Activated T-cell treated with anti-CD3 and anti-CD28 coated beads, Interleukin-2, amount 50 U/mL, for 48 hours (primary cell): ENCODE results near the gene BAG2.

ENCODE experiments used
- DNase-seq, 2 experiments: peaks; one replicate each; pipeline ENCODE4 v3.0.0-alpha.2; 2020

Gene BAG2

DNA sequence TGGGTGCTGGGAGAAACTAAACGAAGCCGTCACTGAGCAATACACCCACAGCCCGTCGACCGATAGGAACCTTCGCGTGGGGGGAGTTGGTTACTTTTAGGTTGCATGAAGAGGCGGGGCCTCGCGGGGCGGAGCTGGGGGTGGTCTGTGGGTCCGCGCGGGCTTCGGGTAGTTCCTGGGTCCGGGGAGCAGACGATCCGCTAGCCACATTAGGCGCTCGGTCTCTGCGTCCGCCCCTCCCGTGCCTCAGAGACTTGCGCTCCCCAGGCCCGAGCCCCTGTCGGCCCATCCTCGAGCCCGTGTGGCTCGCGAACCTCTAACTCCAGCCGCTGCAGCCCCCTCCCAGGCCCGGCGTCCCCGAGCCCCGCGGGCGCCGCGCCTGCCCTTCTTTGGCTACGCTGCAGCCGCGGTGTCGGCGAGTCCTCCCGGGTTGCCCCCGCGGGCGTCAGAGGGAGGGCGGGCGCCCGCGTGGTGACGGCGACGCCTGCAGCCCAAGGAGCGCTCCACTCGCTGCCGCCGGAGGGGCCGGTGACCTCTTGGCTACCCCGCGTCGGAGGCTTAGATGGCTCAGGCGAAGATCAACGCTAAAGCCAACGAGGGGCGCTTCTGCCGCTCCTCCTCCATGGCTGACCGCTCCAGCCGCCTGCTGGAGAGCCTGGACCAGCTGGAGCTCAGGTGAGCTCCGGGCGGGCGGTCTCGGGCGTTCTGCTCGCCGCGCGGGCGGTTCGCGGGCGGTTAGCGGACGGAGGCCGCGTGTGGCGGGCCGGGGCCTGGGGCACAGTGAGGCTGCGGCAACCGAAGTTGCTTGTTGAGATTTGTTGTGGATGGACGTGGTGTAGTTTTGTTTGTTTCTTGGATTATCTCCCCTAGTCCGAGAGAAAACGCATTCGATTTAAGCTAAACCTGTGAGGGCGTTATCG, at the start of gene BAG2:
TSS of gene BAG2 (plus strand) at position 191 of the 920 bp plus-strand sequence. CDS start at position 563, 372 bp downstream.
- peak; percentile 95 to 96 for DNase-seq

DNA sequence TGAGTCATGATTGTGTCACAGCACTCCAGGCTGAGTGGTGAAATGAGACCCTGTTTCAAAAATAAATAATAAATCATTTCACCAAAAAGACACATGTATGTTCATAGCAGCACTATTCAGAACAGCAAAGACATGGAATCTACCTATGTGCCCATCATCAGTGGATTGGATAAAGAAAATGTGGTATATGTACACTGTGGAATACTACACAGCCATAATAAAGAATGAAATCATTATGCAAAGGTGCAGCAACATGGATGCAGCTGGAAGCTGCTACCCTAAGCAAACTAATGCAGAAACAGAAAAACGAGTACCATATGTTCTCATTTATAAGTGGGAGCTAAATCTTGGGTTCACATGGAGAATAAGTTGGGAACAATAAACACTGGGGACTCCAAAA, 49.0 kb upstream of the BAG2 start:
- no peak for DNase-seq

DNA sequence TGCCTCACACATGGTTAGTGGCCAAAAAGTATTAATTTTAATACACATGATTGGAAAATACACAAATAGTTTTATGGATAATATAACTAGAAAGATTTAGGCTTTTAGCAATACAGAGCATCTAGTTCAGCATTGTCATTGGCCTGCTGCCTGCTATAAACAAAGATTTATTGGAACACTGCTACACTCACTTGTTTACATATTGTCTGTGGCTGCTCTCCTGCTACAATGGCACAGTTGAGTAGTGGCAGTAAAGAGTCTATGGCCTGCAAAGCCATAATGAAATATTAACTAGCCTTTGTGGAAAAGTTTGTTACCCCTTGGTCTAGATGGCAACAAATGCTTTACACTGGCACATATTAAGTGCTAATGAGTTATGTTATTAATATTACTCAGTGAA, 44.4 kb upstream of the BAG2 start:
- no peak for DNase-seq

DNA sequence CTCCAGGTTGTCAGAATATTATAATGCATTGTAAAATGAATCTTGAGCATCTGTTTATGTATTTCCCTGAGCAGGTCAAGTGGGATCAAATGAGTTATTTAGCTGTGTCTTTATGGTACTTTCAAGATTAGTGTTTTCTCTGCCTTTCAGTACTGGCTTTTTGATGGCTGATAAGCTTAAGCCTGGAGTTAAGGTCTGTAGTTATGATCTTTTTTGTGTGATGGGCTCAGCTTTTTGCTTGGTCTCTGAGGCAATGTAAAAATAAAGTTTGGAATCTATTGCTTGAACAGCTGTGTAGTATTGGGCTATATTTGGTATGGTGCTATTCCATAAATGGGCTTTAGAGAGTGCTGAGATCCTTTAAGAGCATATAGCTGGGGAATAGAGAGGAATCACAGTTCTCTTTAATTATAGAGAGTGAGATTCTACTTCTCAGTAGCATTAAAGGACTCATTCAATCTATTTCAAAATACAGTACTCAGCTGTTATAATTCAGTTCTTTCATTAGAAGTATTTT, 41.4 kb upstream of the BAG2 start:
- no peak for DNase-seq

DNA sequence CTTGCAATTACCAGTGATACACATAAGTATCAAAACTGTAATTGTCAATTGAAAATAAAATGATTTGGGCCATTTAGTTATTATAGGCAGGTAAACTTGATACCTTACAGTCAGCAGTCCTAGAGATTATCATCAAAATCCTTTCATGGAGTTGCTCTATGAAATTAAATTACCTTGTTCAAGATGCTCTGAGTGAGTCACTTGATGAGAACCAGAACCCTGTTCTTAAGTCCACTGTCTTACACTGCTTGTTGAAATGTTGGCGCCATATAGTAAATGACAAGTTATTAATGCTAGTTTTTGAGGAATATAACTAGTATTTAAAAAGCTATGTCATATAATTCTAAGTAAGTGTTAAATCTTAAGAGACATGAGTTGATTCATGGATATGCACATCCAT, 37.2 kb upstream of the BAG2 start:
- DNase-seq, result no peak

DNA sequence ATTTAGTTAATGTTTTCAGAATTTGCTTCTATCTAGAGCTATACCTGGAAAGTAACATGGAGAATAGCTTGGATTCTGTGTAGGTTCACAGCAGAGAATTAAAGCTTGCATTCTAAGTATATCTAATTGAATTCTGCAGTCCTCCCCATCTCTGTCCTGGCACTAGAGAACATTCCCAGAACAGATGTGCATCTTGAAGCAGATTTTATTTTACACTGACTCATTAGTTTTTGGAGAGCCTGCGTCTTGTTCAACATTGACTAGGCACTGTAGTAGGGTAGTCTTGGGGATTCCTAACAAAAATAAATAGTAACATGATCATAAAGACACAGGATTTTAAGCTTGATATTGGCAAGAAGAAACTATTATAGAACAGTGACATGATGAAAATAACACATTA, 36.2 kb upstream of the BAG2 start:
- no peak for DNase-seq

DNA sequence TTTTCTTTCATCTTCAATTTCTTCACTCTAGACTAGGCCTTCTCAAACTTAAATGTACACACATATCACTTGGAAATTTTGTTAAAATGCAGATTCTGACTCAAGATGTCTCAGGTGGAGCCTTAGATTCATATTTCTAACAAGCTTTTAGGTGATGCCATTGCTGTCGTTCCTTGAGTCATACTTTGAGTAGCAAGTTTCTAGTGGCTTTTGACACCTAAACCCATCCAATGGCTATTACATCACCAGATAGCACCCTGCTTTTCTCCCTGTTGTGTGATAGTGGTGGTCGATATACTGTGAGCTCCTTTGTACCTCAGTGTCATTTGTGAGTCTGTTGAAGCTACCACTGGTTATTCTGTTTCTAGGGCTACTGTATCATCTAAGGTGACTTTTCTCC, 34.8 kb upstream of the BAG2 start:
- DNase-seq, result no peak

DNA sequence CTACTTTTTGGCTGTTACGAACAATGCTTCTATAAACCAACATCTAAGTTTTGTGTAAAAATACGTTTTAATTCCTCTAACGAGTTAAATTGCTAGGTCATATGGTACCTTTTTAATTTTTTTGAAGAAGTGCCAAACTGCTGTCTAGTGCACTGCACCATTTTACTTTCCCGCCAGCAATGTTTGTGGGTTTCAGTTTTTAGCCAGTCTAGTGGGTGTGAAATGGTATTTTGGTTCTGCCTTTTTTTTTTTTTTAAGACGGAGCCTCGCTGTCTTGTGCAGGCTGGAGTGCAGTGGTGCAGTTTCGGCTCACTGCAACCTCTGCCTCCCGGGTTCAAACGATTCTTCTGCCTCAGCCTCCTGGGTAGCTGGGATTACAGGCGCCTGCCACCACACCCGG, 34.1 kb upstream of the BAG2 start:
- DNase-seq, result no peak

DNA sequence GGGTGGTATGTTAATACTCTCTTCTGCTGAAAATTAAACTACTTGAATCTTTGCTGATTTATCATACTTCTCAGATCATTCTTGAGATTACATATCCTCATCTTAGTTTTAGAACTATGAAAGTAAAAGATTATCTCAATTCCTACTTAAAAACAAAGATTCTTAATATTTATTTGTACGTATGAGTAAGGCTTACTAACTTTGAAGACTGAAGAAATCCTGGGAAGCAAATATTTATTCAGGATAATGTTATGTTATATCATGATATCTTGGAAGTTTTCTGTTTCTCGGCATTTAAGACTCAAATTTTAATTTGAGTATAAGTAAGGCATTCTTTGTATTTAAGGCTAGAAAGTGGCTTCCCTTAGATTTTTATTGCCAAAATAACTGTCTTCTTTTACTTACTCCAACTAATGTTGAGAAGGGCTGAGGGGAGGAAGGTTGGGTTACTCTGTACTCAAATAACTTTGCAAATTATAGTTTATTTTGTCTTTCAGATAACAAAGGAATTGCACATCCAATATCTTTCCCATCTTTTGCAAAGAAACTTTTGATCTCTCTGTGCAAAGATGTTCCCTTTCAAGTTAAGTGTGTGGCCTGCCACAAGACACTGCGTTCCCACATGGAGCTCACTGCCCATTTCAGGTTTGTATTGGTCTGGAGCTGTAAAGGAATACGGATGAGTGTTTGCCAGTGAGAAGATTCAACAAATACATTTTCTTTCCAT, 30.5 kb upstream of the BAG2 start:
- DNase-seq, result no peak

DNA sequence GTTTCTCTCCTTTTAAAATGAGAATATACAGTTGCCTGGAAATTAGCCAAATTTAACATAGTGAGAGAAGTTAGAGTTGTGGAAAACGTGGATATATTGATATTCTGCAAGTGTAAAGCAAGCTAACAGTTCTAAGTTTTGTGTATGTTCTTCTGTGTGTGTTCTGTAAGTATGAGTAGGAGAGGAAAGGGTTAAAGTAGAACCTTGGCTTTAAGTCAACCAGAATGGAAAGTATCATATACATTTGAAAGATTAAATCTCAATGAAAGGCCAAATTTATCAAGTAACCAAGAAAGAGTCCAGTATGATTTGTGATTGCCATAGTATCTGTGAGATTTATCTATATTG, 30.0 kb upstream of the BAG2 start:
- DNase-seq, result no peak

DNA sequence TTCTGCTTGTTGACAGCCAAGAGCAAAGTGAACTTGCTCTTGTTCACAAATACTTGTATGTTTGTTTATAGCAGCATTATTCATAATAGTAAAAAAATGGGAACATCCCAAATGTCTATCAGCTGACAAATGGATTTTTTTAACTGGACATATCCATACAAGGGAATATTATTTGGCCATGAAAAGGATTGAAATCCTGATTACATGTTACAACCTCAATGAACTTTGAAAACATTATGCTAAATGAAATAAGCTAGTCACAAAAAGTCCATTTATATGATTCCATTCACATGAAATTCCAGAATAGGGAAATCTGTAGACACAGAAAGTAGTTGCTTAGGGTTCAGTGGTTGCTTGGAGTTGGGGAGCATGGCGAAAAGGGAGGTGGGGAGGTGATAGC, 28.4 kb upstream of the BAG2 start:
- DNase-seq, result no peak

DNA sequence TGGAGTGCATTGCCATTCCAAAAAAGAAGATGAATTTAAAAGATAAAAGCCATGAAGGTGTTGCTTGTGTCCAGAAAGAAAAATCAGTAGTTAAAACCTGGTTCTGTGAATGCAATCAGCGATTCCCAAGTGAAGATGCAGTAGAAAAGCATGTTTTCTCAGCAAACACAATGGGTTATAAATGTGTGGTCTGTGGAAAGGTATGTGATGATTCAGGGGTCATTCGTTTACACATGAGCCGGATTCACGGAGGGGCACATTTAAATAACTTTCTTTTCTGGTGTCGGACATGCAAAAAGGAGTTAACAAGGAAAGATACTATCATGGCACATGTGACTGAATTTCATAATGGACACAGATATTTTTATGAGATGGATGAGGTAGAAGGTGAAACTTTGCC, 24.7 kb upstream of the BAG2 start:
- DNase-seq, result no peak

DNA sequence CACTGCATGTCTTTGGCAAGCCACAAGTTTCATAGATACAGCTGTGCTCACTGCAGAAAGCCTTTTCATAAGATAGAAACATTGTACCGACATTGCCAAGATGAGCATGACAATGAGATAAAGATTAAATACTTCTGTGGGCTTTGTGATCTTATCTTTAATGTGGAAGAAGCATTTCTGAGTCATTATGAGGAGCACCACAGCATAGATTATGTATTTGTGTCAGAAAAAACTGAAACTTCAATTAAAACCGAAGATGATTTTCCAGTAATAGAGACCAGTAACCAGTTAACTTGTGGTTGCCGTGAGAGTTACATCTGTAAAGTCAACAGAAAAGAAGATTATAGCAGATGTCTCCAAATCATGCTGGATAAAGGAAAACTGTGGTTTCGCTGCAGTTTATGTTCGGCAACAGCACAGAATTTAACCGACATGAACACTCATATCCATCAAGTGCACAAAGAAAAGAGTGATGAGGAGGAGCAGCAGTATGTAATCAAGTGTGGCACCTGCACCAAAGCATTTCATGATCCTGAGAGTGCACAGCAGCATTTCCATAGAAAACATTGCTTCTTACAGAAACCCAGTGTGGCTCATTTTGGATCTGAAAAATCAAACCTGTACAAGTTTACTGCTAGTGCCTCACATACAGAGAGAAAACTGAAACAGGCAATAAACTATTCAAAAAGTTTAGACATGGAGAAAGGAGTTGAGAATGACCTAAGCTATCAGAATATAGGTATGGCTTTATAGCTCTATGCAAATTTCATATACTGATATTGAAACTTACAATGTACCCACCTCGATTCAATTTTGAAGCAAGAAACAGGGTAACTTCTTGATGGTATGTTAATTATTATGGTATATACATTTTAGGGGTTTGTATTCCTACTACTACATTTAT, 23.9 kb upstream of the BAG2 start:
- peak in 1 of 2 experiments; percentile 25 for DNase-seq

DNA sequence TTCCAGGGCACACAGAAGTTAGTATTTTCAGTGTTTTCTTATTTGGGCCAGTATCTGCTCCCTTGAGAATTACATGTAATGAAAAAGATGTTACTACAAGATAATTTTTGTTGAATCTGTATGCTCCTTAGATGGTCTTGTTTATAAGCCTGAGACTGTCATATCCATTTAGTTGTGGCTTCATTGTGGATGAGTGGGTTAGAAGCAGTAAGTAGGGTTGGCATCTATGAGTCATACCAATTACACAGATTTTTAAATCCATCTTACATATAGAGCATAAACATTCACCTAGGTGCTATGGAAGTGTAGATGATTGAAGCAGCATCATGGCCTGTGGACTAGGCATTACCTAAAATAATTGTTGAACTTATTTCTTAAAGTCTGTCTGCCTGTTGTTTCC, 13.5 kb upstream of the BAG2 start:
- DNase-seq, result no peak

DNA sequence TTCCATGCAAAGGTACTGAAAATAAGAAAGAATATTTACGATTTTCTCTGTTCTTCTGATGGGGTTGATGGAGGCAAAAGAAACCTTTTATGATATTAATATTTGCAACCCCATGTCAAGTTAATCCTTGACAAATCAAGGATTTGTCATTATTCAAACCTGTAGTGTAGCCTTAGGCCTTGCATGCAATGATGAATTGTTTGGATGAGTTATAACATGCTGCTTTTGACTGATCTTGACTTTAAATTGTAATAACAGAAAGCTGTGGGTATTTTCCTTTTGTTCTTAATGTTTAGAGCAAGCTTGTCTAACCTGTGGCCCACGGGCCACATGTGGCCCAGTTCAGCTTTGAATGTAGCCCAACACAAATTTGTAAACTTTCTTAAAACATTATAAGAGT, 13.0 kb upstream of the BAG2 start:
- DNase-seq, result no peak

DNA sequence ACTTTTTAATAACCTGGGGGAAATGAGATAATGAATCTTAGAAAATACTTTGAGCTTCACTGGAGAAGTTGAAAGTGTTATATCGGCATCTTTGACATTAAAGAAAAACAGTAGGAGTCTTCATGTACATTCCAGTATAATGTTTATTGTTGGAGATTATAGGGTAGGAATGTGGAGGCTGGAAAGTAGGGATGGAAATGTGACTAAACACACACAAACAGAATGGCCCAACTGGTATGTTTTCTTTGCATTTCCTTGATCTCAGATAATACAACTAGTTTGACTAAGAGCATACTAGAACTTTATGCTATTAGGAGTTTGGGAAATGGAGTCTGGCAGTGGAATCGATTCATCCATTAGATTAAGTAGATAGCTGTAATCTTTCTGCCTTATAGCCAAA, 10.1 kb upstream of the BAG2 start:
- no peak for DNase-seq

DNA sequence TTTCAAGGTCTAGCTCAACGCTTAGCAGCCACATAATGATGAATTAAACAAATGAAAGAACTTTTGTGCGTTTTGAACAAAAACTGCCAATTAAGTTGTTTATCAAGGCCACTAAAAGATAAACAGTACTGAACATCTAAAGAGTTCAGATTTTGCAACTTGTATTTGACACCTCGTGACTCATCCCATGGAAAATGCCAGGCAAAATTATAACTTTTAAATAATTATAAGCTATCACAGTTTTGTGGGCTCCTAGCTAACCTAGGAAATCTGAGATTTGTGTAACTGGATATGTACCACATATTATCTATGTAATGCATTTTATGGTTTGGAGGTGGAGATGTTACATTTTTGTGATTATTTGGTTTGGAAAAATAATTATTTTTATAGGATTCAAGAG, 9.6 kb upstream of the BAG2 start:
- no peak for DNase-seq

DNA sequence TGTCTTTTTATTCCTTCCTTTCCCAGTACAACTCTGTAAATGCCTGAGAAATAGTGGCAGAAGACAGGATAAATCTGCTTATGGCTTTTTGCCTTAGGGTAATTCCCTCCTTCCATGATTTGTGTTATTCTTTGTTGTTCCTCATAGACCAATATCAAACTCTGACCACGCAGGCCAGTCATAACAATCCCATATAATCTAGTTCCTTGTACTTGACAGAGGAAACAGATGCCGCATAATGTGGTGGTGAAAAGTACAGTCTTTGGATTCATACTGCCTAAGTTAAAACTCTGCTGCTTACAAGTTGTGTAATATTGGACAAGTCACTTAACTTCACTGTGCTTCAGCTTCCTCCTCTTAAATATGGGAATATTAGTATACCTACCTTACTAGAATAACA, 8.2 kb upstream of the BAG2 start:
- no peak for DNase-seq

DNA sequence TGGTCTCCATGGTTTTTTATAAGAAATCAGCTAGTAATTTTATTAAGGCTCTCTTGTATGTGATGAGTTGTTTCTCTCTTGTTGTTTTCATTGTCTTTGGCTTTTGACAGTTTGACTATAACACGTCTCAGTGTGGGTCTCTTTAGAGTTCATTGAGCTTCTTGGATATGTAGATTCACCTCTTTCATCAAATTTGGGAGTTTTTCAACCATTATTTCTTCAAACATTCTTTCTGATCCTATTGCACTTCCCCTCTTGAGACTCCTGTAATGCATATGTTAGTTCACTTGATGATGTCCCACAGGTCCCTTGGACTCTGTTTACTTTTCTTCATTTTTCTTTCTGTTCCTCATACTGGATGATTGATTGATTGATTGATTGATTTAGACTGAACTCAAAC, 7.0 kb upstream of the BAG2 start:
- DNase-seq, result no peak

DNA sequence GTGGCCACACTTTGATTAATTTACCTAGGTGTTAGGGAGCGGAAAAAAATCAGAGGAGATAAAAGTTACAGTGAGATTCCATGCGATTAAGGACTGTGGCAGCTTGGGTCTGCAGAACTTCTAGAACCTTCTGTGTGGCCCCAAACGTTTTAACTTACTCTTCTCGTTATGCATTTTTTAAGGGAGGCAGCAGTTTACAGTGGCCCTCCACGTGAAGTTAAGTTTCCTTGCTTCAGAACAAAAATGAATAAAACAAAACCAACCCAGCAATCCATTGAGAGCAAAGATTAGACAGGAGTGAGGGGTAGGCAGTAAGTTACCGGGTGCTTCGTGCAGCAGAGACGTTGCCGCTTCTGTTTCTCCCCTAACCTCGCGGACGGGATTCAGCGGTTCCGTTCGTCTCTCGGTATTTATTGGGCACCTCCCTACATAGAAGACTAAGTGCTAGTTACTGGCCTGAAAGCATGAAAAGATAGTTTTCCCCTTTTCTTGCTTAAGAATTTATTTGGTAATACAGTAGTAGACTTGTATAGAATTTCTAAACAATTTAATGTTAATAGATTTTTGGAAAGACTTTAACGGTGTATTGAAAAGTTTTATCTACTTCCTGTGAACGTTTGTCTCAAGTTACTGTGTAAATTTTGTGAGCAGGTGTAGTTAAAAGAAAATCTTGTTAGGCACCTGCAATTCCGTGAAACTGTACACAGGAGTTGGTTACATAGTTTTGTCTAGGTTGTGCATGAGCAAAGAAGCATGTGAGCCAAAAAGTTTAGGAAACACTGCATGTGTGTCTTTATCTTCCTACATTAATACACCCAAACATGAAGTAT, 1.1 kb downstream of the BAG2 start:
- DNase-seq, result peak; percentile 34 to 47

DNA sequence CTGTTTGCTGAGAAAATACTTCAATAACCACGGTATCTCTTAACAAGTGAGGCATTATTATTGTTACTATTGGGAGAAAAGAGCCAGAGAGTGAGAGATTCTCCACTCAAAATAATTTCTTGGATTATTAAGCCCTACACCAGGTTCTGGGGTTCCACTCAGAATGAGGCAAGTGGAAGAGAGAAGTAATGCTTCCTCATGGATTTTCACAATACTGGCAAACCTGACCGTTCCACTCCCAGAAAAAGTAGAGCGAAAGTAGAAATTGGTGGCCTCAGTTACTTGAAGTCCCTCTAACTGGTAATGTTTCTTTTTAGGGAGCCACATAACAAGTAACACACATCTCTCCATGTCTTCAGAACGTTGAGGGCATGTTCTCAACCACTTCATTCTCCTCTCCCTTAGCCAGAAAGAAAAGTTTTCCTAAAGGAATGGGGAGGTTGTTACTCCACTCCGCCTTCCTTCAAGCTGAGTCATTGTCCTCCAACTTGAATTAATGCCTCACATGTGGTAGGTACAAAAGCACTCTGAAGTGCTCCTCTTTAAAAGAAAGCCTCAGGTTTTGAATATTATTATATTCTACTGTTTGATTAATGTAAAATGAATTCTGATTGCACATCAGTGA, 1.9 kb downstream of the BAG2 start:
- DNase-seq, result no peak

DNA sequence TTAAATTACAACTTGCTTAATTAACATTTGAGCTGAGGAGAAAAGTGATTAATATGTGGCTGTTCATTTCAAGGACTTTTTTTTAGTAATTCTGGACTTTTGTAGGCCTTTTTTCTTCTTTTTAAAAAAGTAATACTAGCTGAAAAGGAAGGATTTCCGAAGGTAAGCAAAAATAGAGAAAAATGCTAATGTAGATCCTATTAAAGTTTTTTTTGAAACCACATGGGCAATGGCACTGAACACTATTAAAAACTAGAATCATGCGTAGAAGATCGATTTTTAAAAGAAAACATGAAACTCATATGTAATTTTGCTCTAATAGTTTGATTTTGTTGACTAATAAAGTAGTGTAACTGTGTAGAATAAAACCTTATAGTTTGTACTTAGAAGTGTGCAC, 2.4 kb downstream of the BAG2 start:
- no peak for DNase-seq
